ENCODE measurements around the gene WBP1. TPM values are rescaled to one million over a fixed set of nuclear protein-coding genes. Genes with fewer than 3 reads are reported as not detected.
"Not testable (repeated sequence)": the region's sequence is repeated elsewhere in the genome, so short reads cannot be mapped to it uniquely, and the experiment has no call there.

WBP1 gene
- total RNA-seq, 1 experiment from 2014 or later: 40.8 TPM

DNA sequence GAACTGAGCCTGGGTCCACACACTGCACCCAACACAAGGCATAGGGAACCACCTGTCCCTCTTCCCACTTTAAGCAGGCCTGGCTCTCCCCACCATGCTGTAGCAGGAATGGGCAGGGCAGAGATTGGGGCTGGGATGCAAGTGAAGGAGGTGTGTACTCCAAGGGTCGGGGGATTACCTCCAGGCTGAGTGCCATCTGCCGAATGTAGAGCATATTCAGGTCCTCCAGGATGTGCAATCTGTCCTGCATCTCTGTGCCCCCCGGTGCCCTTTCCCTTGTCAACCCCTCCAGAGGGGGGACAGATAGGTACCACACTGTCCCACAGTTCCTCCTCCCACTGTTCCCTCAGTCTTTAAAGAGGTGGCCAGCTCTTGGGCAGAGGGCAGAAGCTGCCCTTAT is 18.9 kb upstream of the WBP1 start:
- DNase-seq: peak in 1 of 2 experiments; percentile 53
- no peaks in the 10 kb centered on the region for H3K9me3 ChIP-seq (replicated peaks)
- no peaks in the 10 kb centered on the region for H3K27me3 ChIP-seq
- peak overlapping the region; percentile 68 for H3K4me3 ChIP-seq
- peaks cover 36% of the 10 kb centered on the region for H3K4me1 ChIP-seq
- peaks cover 3% of the 10 kb centered on the region; the same call in 1 of the 2 replicates for H3K36me3 ChIP-seq
- H3K27ac ChIP-seq: peak overlapping the region; percentile 100

DNA sequence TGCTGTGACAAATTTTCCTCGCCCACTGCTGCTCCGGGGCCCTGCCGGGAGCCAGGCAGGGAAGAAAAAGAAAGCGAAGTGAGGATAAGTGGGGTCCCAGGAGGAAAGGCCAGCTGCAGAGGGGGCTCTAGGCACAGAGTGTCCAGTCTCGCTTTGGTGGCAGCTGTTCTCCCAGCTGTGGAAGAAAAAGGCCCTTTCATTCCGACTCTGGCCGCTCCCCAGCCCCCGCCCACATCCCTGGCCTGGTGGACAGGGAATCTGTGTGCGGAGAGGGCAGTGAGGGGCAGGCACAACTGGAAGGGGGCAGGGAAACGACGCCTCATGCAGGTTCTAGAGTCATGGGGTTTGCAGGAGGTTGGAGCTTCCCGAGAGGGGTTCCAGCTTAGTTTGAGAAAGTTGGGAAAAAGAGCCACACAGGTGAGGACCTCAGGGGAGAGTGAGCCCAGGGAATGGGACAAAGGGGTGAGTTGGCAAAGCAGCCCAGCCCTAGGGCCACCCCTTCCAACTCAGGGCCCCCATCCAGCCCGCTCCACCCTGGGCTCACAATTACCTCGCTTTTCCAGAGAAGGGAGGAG is 18.3 kb upstream of the WBP1 start:
- H3K4me3 ChIP-seq: peak overlapping the region; percentile 68
- H3K27me3 ChIP-seq: no peaks in the 10 kb centered on the region
- H3K36me3 ChIP-seq: peaks cover 3% of the 10 kb centered on the region; the same call in 1 of the 2 replicates
- H3K27ac ChIP-seq: peak overlapping the region; percentile 100
- H3K4me1 ChIP-seq: peaks cover 40% of the 10 kb centered on the region
- H3K9me3 ChIP-seq (replicated peaks): no peaks in the 10 kb centered on the region
- peak; percentile 99 for DNase-seq

DNA sequence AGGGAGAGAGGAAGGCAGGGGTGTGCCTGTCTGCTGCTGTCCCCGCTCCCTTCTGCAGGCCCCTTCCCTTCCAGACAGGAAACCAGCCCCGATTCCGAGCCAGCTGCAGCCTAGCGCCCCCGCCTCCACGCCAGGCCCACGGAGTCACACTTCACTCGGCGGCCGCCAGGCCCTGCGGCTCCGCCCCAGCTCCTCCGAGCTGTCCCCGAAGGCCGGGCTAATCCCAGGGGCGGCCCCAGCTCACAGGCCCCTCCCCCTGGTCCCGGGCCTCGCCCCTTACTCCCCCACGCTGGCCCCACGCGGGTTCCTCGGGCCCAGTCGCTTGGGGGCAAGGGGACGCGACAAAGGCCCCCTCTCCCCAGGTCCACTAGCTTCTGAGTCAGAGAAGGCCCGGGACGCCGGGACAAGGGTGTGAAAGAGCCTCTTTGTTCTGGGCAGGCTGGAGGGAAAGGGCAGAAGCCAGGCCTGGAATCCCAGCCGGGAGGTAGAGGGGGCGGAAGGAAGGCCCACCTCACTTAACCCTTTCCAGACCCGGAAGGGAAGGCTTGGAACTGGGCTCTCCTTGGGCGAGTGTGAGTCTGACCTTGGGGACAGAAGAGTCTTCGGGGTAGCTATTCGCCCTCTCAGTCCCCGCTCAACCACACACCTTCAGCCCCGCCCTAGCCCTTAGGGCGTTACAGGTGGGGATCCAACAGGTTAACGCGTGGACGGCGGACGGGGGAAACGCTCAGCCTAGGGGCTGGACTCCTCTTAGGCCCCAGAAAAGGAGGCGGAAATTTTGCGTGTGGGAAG is 17.7 kb upstream of the WBP1 start:
- DNase-seq: peak; percentile 97
- peaks cover 40% of the 10 kb centered on the region for H3K4me1 ChIP-seq
- H3K4me3 ChIP-seq: peak overlapping the region; percentile 68
- H3K36me3 ChIP-seq: peaks cover under 1% of the 10 kb centered on the region; the same call in 1 of the 2 replicates
- no peaks in the 10 kb centered on the region for H3K27me3 ChIP-seq
- H3K9me3 ChIP-seq (replicated peaks): no peaks in the 10 kb centered on the region
- H3K27ac ChIP-seq: peak overlapping the region; percentile 100

DNA sequence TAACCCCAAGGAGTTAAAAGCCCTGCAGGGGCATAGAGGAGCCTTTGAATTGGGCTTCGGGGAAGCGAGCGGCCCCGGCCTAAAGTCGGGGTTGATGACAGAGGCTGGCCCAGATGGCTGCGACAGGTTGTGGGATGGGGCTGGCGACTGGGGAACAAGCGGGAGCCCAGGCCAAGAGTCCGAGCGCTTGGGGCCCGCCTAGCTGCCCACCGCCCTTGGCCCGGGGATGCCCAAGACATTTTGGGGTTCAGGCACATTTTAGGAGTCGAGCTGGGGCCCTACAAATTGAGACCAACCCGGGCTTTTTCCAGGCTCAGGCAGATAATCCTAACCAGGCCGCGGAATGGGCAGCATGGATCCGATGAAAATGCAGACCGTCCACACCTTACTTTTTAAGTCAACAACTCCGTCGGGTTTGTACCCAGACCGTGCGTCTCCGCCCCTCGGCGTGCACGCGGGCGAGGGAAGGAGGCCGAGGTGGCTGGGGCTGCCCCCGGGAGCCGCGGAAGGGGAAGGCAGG is 17.0 kb upstream of the WBP1 start:
- Histone ChIP-seq H3K36me3 (no peaks in the 10 kb centered on the region; the same call in 1 of the 2 replicates), H3K4me3 (peak overlapping the region; percentile 68), H3K27me3 (no peaks in the 10 kb centered on the region), H3K9me3 (replicated peaks) (no peaks in the 10 kb centered on the region), H3K27ac (peak overlapping the region; percentile 100), H3K4me1 (peaks cover 40% of the 10 kb centered on the region)
- DNase-seq: no peak

DNA sequence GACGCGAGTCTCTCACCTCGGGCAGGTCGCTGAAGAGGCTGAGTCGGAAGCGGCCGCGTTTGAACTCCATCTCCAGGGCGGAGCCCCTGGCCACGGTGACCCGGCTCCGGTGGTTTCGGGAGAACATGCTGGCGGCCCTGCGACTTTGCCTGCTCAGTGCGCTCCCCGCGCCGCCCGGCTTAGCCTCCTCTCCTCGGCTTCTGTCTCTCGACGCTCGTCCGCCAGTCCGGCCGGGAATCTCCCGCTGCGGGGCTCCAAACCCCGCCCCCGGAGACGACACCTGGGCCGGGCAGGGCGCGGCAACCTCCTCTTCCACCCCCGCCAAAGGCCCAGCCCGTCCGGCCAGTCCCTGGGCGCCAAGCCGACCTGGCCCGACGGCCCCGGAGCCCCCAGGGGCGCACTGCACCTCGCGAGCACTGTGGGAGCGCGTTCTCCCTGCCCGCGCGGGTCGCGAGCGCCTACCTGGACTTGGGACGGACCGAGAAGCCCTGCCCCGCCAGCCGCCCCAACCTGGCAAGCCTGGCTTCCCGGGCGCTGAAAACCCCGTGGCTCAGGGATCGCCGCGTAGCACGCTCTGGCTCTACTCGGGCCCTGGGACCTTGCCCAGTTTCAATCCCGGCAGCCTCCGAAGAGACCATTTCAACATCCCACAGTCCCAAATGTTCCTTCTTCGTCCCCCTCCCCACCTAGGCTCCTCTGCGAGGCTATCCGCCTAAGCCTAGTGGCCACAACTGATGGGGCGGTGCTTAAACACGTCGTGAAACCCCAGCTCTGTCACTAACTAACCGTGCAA is 16.4 kb upstream of the WBP1 start, which contains the start of gene RTKN:
Gene RTKN (minus strand): TSS at position 248 of the 793 bp plus-strand sequence. CDS start 121 bp downstream, at position 127.
- H3K36me3 ChIP-seq: no peaks in the 10 kb centered on the region; the same call in 1 of the 2 replicates
- H3K27me3 ChIP-seq: no peaks in the 10 kb centered on the region
- no peak for DNase-seq
- H3K9me3 ChIP-seq (replicated peaks): no peaks in the 10 kb centered on the region
- H3K4me1 ChIP-seq: peaks cover 39% of the 10 kb centered on the region
- peak within 1 kb of the TSS; percentile 68 for H3K4me3 ChIP-seq
- peak within 1 kb of the TSS; percentile 100 for H3K27ac ChIP-seq

DNA sequence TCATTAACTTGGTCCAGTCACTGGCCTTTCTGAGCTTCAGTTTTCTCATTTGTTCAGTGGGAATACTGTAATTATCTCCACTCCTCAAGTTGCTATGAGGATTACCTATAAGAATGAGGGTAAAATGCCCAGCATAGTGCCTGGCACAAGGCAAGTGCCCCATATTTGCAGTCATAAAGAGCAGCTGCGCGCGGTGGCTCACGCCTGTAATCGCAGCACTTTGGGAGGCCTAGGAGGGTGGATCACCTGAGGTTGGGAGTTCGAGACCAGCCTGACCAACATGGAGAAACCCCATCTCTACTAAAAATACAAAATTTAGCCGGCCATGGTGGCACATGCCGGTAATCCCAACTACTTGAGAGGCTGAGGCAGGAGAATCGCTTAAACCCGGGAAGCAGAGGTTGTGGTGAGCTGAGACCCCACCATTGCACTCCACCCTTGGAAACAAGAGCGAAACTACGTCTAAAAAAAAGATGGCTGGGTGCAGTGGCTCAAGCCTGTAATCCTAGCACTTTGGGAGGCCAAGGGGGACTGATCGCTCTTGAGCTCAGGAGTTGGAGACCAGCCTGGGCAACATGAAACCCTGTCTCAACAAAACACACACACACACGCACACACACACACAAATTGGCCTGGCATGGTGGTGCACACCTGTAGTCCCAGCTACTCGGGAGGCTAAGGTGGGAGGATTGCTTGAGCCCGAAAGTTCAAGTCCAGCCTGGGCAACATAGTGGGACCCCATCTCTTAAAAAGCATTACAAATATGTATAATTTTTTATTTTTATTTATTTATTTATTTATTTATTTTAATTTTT is 15.5 kb upstream of the WBP1 start:
- not testable (repeated sequence) for DNase-seq; H3K27me3 ChIP-seq; H3K9me3 ChIP-seq (replicated peaks); H3K36me3 ChIP-seq; H3K4me3 ChIP-seq; H3K27ac ChIP-seq
- peaks cover 31% of the 10 kb centered on the region for H3K4me1 ChIP-seq

DNA sequence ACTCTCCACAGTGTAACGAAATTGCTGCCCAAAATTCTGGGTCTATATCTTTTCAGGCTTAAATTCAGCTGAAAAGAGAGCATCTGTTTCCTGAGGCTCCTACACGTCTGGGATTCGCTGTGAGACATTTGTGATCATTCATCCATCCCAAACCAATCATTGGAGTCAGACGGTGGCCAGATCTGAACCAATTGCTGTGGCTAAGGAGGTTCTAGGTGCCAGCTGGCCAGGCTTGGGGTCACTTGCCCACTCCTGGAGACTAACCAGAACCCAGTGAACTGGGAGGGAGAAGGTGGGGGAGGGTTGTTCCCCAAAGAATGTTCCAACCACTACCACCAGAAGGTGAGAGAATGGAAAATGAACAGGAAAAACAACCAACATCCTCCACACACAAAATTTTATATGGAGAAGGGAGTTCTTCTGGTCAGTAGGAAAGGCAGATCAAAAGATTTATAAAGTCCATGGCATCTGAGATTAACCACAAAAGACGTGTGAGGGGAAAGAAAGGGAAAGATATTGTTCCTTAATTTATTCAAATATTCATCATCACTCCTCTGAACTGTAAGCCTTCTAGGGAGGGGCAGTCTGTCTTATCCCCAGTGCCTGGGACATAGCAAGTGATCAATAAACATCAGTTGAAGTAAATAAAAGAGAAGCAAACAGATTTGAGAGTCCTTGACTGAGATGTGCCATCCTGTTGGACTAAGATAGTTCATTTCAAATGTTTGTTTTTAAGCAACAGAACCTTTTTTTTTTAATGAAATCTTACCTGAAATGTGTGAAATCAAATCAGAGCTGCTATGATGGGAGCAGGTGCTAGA is 13.5 kb upstream of the WBP1 start:
- Histone ChIP-seq H3K4me1 (peaks cover 17% of the 10 kb centered on the region), H3K27ac (no peak overlapping the region), H3K36me3 (no peaks in the 10 kb centered on the region), H3K4me3 (no peak overlapping the region), H3K9me3 (replicated peaks) (no peaks in the 10 kb centered on the region), H3K27me3 (0 out of 2 replicates have a peak, but pooled peaks cover 2% of the 10 kb centered on the region)
- no peak for DNase-seq

DNA sequence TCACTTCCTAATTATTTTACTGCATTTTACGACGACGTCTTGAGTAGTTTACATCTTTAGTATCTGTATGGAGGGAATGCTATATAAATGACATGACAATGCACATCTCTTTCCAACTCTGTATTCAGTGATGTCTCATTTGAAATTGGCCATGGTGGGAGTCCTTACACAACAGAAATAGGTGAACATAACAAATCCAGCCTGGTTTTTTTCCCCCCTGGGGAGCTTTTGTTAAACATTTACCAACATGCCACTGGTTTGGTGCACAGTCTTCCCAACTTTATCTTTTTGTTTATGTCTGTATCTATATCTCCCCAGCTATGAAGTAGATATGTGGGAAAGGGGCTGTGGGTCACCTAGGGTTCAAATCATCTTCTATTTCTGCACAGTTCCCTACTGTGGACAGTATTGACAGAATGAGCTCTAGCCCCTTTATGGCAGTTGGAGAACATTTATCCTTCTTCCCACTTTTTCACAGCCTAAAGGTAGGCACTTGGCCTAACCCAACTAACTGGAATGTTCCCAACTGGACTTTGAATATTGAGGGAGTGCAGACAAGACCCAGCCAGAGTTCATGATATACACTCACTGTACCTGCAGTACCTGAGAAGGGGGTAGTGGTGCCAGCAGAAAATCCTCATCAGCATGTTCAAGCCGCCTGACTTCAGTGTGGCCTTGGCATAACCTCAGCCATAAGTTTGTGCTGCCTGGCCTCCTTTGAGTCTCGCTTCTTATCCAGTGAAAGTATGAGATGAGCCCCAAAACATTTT is 10.8 kb upstream of the WBP1 start:
- Histone ChIP-seq H3K27me3 (0 out of 2 replicates have a peak, but pooled peaks cover 2% of the 10 kb centered on the region), H3K9me3 (replicated peaks) (no peaks in the 10 kb centered on the region), H3K36me3 (no peaks in the 10 kb centered on the region), H3K27ac (no peak overlapping the region), H3K4me1 (peaks cover 12% of the 10 kb centered on the region), H3K4me3 (no peak overlapping the region)
- DNase-seq: no peak

DNA sequence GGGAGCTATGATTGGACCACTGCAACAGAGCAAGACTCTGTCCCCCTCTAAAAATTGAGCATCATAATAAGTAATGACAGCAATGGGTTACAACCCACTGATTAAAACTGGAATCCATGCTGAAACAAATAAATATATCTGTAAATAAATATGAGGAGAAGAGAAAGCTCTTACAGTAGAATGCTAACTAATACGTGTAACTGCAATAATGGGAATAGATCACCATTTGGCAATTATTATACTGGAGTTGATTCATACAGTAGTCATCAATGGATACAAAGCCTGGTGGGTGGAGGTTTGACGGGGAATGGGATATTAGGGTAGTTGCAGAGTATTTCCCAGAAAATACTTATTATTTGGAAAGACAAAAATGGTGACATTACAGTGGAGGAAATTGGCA is 9.5 kb upstream of the WBP1 start:
- H3K36me3 ChIP-seq: no peaks in the 10 kb centered on the region
- H3K4me3 ChIP-seq: no peak overlapping the region
- H3K4me1 ChIP-seq: peaks cover 16% of the 10 kb centered on the region
- H3K27me3 ChIP-seq: 0 out of 2 replicates have a peak, but pooled peaks cover 2% of the 10 kb centered on the region
- no peak for DNase-seq
- no peaks in the 10 kb centered on the region for H3K9me3 ChIP-seq (replicated peaks)
- H3K27ac ChIP-seq: no peak overlapping the region

- 0 out of 2 replicates have a peak, but pooled peaks cover 2% of the 10 kb centered on the region for H3K27me3 ChIP-seq
These were observed 7.6 kb upstream of the WBP1 start for GRCh38 chr2:74450570-74451190.

GRCh38 chr2:74454654-74455511 is 3.4 kb upstream of the WBP1 start, which contains the start of gene INO80B:
INO80B (plus strand) TSS chr2:74455087; CDS start chr2:74455117, 30 bp downstream.
- Histone ChIP-seq H3K36me3 (no peaks in the 10 kb centered on the region), H3K4me1 (peaks cover 11% of the 10 kb centered on the region), H3K27ac (peak within 1 kb of the TSS; percentile 9; the same call in 1 of the 2 replicates), H3K27me3 (no peaks in the 10 kb centered on the region), H3K4me3 (peak within 1 kb of the TSS; percentile 64), H3K9me3 (replicated peaks) (no peaks in the 10 kb centered on the region)
- DNase-seq: peak; percentile 96 to 99

More at GRCh38 chr2:74450570-74451190, 7.6 kb upstream of the WBP1 start:
- H3K4me3 ChIP-seq: no peak overlapping the region
- no peaks in the 10 kb centered on the region for H3K9me3 ChIP-seq (replicated peaks)
- no peaks in the 10 kb centered on the region for H3K36me3 ChIP-seq
- H3K4me1 ChIP-seq: peaks cover 6% of the 10 kb centered on the region; the same call in 1 of the 2 replicates
- DNase-seq: no peak
- no peak overlapping the region for H3K27ac ChIP-seq
